B cell (primary cell): Measurements from ENCODE around the gene TACC3.

Experiments used
- EZH2 ChIP-seq: IDR thresholded peaks from 2 replicates; pipeline ENCODE4 v1.6.1; 2012; ENCODE audit warnings: borderline replicate concordance, low read depth, mild to moderate bottlenecking, moderate library complexity, low read length; ENCODE audit not compliant: insufficient read depth, poor library complexity, severe bottlenecking
- TF ChIP-seq, protein P1 (sequence below): fragments of 200-600 bp; IDR thresholded peaks from one replicate; pipeline ENCODE4 v1.8.0; 2022; ENCODE audit warnings: antibody characterized with exemption, mild to moderate bottlenecking

DNA sequence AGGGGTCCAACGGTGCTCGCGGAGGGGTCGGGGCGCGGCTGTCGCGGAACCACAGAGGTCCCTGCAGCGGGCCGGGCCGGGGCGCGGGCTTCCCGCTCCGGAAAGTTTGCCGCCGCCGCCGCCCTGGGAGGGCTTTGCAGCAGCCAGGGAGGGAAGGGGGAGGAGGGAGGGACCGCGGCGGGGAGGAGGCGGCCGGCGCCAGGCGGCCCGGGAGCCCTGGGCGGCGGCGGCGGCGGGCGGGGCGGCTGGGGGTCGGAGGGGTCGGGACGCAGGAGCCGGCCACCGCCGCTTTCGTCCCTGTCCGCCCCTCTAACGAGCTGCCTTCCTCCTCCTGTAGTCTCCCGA lies 72.1 kb downstream of the TACC3 start:
- TF ChIP-seq, protein P1, sequence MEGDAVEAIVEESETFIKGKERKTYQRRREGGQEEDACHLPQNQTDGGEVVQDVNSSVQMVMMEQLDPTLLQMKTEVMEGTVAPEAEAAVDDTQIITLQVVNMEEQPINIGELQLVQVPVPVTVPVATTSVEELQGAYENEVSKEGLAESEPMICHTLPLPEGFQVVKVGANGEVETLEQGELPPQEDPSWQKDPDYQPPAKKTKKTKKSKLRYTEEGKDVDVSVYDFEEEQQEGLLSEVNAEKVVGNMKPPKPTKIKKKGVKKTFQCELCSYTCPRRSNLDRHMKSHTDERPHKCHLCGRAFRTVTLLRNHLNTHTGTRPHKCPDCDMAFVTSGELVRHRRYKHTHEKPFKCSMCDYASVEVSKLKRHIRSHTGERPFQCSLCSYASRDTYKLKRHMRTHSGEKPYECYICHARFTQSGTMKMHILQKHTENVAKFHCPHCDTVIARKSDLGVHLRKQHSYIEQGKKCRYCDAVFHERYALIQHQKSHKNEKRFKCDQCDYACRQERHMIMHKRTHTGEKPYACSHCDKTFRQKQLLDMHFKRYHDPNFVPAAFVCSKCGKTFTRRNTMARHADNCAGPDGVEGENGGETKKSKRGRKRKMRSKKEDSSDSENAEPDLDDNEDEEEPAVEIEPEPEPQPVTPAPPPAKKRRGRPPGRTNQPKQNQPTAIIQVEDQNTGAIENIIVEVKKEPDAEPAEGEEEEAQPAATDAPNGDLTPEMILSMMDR: no peak
- no peak for TF ChIP-seq EZH2
